Vagina (tissue), 2 donors: ENCODE measurements around the gene VAV3.

Source experiments
- CTCF ChIP-seq, 3 experiments: fragments of 450-650 bp in 2 of 3; fragments of 200-600 bp in 1 of 3; sonication (generic) in 1 of 3; IDR thresholded peaks; one replicate each; pipeline ENCODE4 v1.5.1; 2017 to 2019; ENCODE audit warnings: antibody characterized with exemption in 3 of 3, mild to moderate bottlenecking in 2 of 3, moderate library complexity in 2 of 3
- POLR2A ChIP-seq, 2 donors: fragments of 450-650 bp; IDR thresholded peaks; one replicate each; pipeline ENCODE4 v1.6.1; 2017; ENCODE audit warnings: antibody characterized with exemption in 2 of 2, mild to moderate bottlenecking in 2 of 2, moderate library complexity in 2 of 2
- POLR2AphosphoS5 ChIP-seq, 2 donors: sonication (generic); formaldehyde crosslinking; IDR thresholded peaks; one replicate each; pipeline ENCODE4 v1.9.0; 2017; ENCODE audit warnings: antibody characterized with exemption in 2 of 2, mild to moderate bottlenecking in 2 of 2, low read depth in 1 of 2; ENCODE audit not compliant: insufficient read depth in 1 of 2

GRCh38 chr1:107963008-107963407, 2.0 kb downstream of the VAV3 start:
- TF ChIP-seq POLR2A (IDR thresholded peaks at IDR 0.05) (no peak), CTCF (IDR thresholded peaks at IDR 0.05) (no peak), POLR2AphosphoS5 (IDR thresholded peaks at IDR 0.05; ENCODE audit: insufficient read depth in 1 of 2, low read depth in 1 of 2) (no peak)
